CD14-positive monocyte (primary cell): Measurements from ENCODE around the gene ZNF143. TPM values are rescaled to one million over a fixed set of nuclear protein-coding genes. Genes with fewer than 3 reads are reported as not detected.
A peak's percentile ranks its signal among the peaks of the same experiment; 100 is the strongest.

ENCODE experiments used
- DNase-seq, 3 donors: peaks; one replicate each; pipeline ENCODE4 v3.0.0-alpha.2; 2011 to 2022
- H2AFZ ChIP-seq: 2 replicates; pipeline ENCODE4 v1.6.0; 2012; ENCODE audit warnings: mild to moderate bottlenecking, low read depth, low read length, inconsistent platforms; ENCODE audit not compliant: insufficient read depth, poor library complexity, severe bottlenecking
- H3K27ac ChIP-seq, 2 donors: 1 replicate in 1 of 2; 2 replicates in 1 of 2; pipeline ENCODE4 v1.5.1; 2012 to 2013; ENCODE audit warnings: low read length in 2 of 2, control low read depth in 1 of 2, inconsistent platforms in 1 of 2, low read depth in 1 of 2, mild to moderate bottlenecking in 1 of 2
- H3K27me3 ChIP-seq, 2 donors: one replicate each; pipeline versions ENCODE4 v1.6.0 to v1.6.1; 2011 to 2013; ENCODE audit warnings: low read length in 2 of 2; ENCODE audit not compliant: control insufficient read depth in 2 of 2, insufficient read depth in 2 of 2
- H3K36me3 ChIP-seq, 2 donors: replicated peaks in 1 of 2; 1 replicate in 1 of 2; 2 replicates in 1 of 2; pipeline versions ENCODE4 v1.5.1 to v1.6.1; 2012 to 2013; ENCODE audit warnings: low read length in 2 of 2, control low read depth in 1 of 2, inconsistent platforms in 1 of 2, mild to moderate bottlenecking in 1 of 2; ENCODE audit not compliant: insufficient read depth in 2 of 2, control insufficient read depth in 1 of 2
- H3K4me1 ChIP-seq, 2 donors: 1 replicate in 1 of 2; 2 replicates in 1 of 2; pipeline versions ENCODE4 v1.5.1 to v1.6.1; 2012 to 2013; ENCODE audit warnings: low read length in 2 of 2, control low read depth in 1 of 2, inconsistent platforms in 1 of 2, mild to moderate bottlenecking in 1 of 2, moderate library complexity in 1 of 2; ENCODE audit not compliant: insufficient read depth in 2 of 2, control insufficient read depth in 1 of 2
- H3K4me2 ChIP-seq: replicated peaks from 2 replicates; pipeline ENCODE3; 2012; ENCODE audit warnings: low read length, moderate library complexity, mild to moderate bottlenecking; ENCODE audit not compliant: poor library complexity, severe bottlenecking; ENCODE audit errors: extremely low read depth
- H3K4me3 ChIP-seq, 3 experiments: fragments of 200-600 bp in 1 of 3; sonication (generic) in 1 of 3; replicated peaks in 1 of 3; 1 replicate in 2 of 3; 2 replicates in 1 of 3; pipeline ENCODE4 v1.5.1; 2011 to 2013; ENCODE audit warnings: low read length in 3 of 3, mild to moderate bottlenecking in 3 of 3, control low read depth in 2 of 3, low read depth in 2 of 3, inconsistent platforms in 1 of 3, moderate library complexity in 1 of 3
- H3K79me2 ChIP-seq: 2 replicates; pipeline ENCODE4 v1.6.0; 2012; ENCODE audit warnings: mild to moderate bottlenecking, control low read depth, inconsistent platforms, low read length, moderate library complexity; ENCODE audit not compliant: insufficient read depth
- H3K9ac ChIP-seq: 2 replicates; pipeline ENCODE4 v1.6.0; 2017; ENCODE audit warnings: low read length, mild to moderate bottlenecking; ENCODE audit not compliant: insufficient read depth, poor library complexity, severe bottlenecking
- H3K9me3 ChIP-seq, 2 donors: replicated peaks in 1 of 2; 1 replicate in 1 of 2; 2 replicates in 1 of 2; pipeline versions ENCODE4 v1.5.1 to v1.6.1; 2012 to 2013; ENCODE audit warnings: low read length in 2 of 2, control low read depth in 1 of 2; ENCODE audit not compliant: control insufficient read depth in 1 of 2, insufficient read depth in 1 of 2
- H4K20me1 ChIP-seq: 2 replicates; pipeline ENCODE4 v1.6.0; 2012; ENCODE audit warnings: mild to moderate bottlenecking, low read length, control low read depth, moderate library complexity; ENCODE audit not compliant: insufficient read depth
- H3K27ac Mint-ChIP-seq, 7 donors: one replicate each; pipeline ENCODE4 v1.8.0; 2020; ENCODE audit warnings: mild to moderate bottlenecking in 7 of 7, mixed read lengths in 7 of 7, moderate library complexity in 6 of 7, inconsistent platforms in 2 of 7
- H3K27me3 Mint-ChIP-seq, 3 donors: one replicate each; pipeline ENCODE4 v1.8.0; 2021 to 2022; ENCODE audit warnings: low read depth in 3 of 3, mild to moderate bottlenecking in 3 of 3, mixed read lengths in 3 of 3, moderate library complexity in 3 of 3, inconsistent platforms in 1 of 3
- H3K36me3 Mint-ChIP-seq, 2 donors: one replicate each; pipeline ENCODE4 v1.8.0; 2020; ENCODE audit warnings: mixed read lengths in 2 of 2, inconsistent platforms in 1 of 2, mild to moderate bottlenecking in 1 of 2
- H3K4me1 Mint-ChIP-seq: one replicate; pipeline ENCODE4 v1.8.0; 2020; ENCODE audit warnings: mild to moderate bottlenecking, mixed read lengths
- H3K4me3 Mint-ChIP-seq, 2 donors: one replicate each; pipeline ENCODE4 v1.8.0; 2020; ENCODE audit warnings: mild to moderate bottlenecking in 2 of 2, mixed read lengths in 2 of 2, moderate library complexity in 1 of 2
- H3K9me3 Mint-ChIP-seq, 7 donors: one replicate each; pipeline ENCODE4 v1.8.0; 2020 to 2022; ENCODE audit warnings: mixed read lengths in 7 of 7, mild to moderate bottlenecking in 6 of 7, moderate library complexity in 6 of 7, inconsistent platforms in 2 of 7
- WGBS: methylation state at CpG from one replicate; pipeline ENCODE4 v1.1.5; 2013; ENCODE audit warnings: missing lambda C conversion rate; ENCODE audit not compliant: insufficient coverage; 5-methylcytosine and 5-hydroxymethylcytosine counted together
- intact Hi-C, 2 donors: fragments of 100-400 bp; cut with micrococcal nuclease; formaldehyde crosslinking; loops; one replicate each; pipeline versions ENCODE4 v1.15.0 to v1.15.1; 2023
- polyA plus RNA-seq, 3 donors: library from polyadenylated mRNA; depleted of rRNA in 1 of 3; unstranded in 2 of 3; stranded (reverse) in 1 of 3; fragments of 300-500 nt in 2 of 3; fragments of >200 nt in 1 of 3; fragmentation: Illumina TruSeq in 2 of 3; gene quantifications; 1 replicate in 2 of 3; 2 replicates in 1 of 3; pipeline ENCODE4 v1.2.3, GENCODE V29; 2012 to 2021
- TF ChIP-seq, protein P1 (sequence below): fragments of 200-600 bp; IDR thresholded peaks from one replicate; pipeline ENCODE4 v1.8.0; 2022; ENCODE audit warnings: antibody characterized with exemption, mild to moderate bottlenecking

The ZNF143 gene
- polyA plus RNA-seq, 3 donors = 26.8 to 30.5 (median 30.1) TPM

GRCh38 chr11:9527481-9528135 lies 66.8 kb downstream of the ZNF143 start:
- Mint-ChIP-seq H3K27me3 (peaks cover 0 to 6% (median 0%) of the 10 kb centered on the region in 3 donors), H3K27ac (peak overlapping the region in 1 of 7 donors; percentile 57), H3K4me3 (no peak overlapping the region), H3K9me3 (peaks cover 0 to 1% (median 0%) of the 10 kb centered on the region in 7 donors), H3K36me3 (peaks cover 44 to 57% of the 10 kb centered on the region in 2 donors), H3K4me1 (no peaks in the 10 kb centered on the region)
- intact Hi-C loops = no loop called here
- no peak overlapping the region for H3K4me2 ChIP-seq
- H3K4me1 ChIP-seq = no peaks in the 10 kb centered on the region
- no peak overlapping the region for H3K27ac ChIP-seq
- TF ChIP-seq, protein P1, sequence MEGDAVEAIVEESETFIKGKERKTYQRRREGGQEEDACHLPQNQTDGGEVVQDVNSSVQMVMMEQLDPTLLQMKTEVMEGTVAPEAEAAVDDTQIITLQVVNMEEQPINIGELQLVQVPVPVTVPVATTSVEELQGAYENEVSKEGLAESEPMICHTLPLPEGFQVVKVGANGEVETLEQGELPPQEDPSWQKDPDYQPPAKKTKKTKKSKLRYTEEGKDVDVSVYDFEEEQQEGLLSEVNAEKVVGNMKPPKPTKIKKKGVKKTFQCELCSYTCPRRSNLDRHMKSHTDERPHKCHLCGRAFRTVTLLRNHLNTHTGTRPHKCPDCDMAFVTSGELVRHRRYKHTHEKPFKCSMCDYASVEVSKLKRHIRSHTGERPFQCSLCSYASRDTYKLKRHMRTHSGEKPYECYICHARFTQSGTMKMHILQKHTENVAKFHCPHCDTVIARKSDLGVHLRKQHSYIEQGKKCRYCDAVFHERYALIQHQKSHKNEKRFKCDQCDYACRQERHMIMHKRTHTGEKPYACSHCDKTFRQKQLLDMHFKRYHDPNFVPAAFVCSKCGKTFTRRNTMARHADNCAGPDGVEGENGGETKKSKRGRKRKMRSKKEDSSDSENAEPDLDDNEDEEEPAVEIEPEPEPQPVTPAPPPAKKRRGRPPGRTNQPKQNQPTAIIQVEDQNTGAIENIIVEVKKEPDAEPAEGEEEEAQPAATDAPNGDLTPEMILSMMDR = no peak
- H3K79me2 ChIP-seq = no peaks in the 10 kb centered on the region
- 17% methylated on average over 2 of the region's 8 CpGs for WGBS
- H3K4me3 ChIP-seq = no peak overlapping the region
- H2AFZ ChIP-seq = no peak overlapping the region
- peaks cover 38 to 59% of the 10 kb centered on the region in 2 donors for H3K36me3 ChIP-seq
- DNase-seq = no peak
- no peaks in the 10 kb centered on the region for H3K9me3 ChIP-seq
- no peak overlapping the region for H3K9ac ChIP-seq
- H4K20me1 ChIP-seq = no peaks in the 10 kb centered on the region
- H3K27me3 ChIP-seq = no peaks in the 10 kb centered on the region

DNA sequence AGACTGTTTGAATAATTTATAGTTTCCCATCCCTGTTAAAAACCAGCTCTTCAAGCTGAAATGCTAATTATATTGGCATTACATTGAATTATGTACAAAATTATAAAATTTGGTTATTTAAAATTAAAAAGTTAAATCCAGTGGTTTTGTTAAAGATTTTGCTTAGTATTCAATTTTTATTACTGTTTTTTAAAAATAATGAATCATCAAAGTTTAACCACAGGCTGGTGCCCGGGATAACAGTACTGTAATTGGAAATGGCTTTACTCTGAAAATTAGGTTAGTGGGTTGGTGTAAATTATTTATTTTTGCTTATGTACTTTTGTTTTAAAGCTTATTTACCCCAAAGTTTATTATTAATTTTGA lies 67.3 kb downstream of the ZNF143 start:
- Histone ChIP-seq H4K20me1 (no peaks in the 10 kb centered on the region), H3K4me3 (no peak overlapping the region), H3K27ac (no peak overlapping the region), H2AFZ (no peak overlapping the region), H3K79me2 (no peaks in the 10 kb centered on the region), H3K4me1 (no peaks in the 10 kb centered on the region), H3K27me3 (no peaks in the 10 kb centered on the region), H3K36me3 (peaks cover 38 to 54% of the 10 kb centered on the region in 2 donors), H3K9ac (no peak overlapping the region), H3K9me3 (no peaks in the 10 kb centered on the region), H3K4me2 (no peak overlapping the region)
- intact Hi-C loops = no loop called here
- no peak for DNase-seq
- Mint-ChIP-seq H3K4me3 (no peak overlapping the region), H3K4me1 (no peaks in the 10 kb centered on the region), H3K36me3 (peaks cover 42 to 53% of the 10 kb centered on the region in 2 donors), H3K9me3 (peaks cover 0 to 1% (median 0%) of the 10 kb centered on the region in 7 donors), H3K27ac (no peak overlapping the region), H3K27me3 (peaks cover 0 to 6% (median 0%) of the 10 kb centered on the region in 3 donors)
- no CpG with 5 or more reads among the region's 1 CpG for WGBS
- TF ChIP-seq, protein P1 = no peak
